Measurements from ENCODE around the gene GRIN2D.

Gene GRIN2D

DNA sequence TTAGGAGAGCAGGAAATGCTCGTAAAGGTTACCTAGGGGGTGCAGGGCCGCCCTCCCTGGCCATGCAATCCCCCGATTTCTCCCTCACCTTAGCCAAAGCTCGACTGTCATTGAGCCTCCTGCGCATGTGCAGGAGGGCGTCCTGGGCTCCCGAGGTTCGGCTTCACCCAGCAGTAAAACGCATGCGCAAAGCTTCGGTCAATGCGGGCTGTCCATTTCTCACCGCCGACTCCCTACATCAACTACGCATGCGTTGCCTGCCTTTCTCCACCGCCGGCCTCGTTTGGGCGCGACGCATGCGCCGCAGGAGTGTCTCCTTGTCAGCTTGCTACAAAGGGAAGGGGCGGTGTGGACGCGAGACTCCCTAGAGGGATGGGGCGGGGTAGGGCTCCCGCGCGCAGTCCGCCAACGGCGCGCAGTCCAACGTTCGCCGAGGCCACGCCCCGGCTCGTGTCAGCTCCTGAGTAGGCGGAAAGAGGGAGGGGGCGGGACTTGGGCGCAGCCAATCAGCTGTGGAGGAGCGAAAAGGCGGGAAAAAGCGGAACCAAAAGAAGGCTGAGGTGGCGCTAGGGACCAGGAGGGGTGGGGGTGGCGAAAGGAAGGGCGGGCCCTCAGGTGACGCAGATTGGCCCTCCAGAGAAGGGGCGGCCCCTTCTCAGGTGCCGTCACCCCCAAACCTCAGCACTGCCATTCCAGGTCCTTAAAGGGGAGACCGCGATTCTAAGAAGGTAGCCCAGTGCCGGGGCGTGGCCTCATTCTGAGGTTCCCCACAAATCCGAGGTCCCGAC is 29.5 kb upstream of the GRIN2D start, which contains the start of the genes SYNGR4 and TMEM143 (continued):
- 0 out of 2 replicates have a peak, but pooled peaks have one; percentile 44 for TF ChIP-seq ZNF561 (tag by site-specific recombination; IDR thresholded peaks at IDR 0.05; ENCODE audit: borderline replicate concordance)
- TF ChIP-seq EGR2 (tag by site-specific recombination; IDR thresholded peaks at IDR 0.05; ENCODE audit: low read depth) = peak; percentile 93
- TF ChIP-seq KLF9 (tag by site-specific recombination; IDR thresholded peaks at IDR 0.05; ENCODE audit: low read depth) = peak; percentile 86
- TF ChIP-seq ZNF10 (tag by site-specific recombination; IDR thresholded peaks at IDR 0.05) = peak; percentile 84
- no peak for TF ChIP-seq HOXC10 (CRISPR knock-in tag; IDR thresholded peaks at IDR 0.05)
- TF ChIP-seq ZBTB26 (tag by site-specific recombination; optimal IDR thresholded peaks at IDR 0.05) = peak; percentile 77
- no peak for TF ChIP-seq ZNF558 (tag by site-specific recombination; IDR thresholded peaks at IDR 0.05)
- TF ChIP-seq, protein P1, sequence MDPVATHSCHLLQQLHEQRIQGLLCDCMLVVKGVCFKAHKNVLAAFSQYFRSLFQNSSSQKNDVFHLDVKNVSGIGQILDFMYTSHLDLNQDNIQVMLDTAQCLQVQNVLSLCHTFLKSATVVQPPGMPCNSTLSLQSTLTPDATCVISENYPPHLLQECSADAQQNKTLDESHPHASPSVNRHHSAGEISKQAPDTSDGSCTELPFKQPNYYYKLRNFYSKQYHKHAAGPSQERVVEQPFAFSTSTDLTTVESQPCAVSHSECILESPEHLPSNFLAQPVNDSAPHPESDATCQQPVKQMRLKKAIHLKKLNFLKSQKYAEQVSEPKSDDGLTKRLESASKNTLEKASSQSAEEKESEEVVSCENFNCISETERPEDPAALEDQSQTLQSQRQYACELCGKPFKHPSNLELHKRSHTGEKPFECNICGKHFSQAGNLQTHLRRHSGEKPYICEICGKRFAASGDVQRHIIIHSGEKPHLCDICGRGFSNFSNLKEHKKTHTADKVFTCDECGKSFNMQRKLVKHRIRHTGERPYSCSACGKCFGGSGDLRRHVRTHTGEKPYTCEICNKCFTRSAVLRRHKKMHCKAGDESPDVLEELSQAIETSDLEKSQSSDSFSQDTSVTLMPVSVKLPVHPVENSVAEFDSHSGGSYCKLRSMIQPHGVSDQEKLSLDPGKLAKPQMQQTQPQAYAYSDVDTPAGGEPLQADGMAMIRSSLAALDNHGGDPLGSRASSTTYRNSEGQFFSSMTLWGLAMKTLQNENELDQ (tag by site-specific recombination; IDR thresholded peaks at IDR 0.05; ENCODE audit: low read depth) = no peak
- TF ChIP-seq ZNF404 (tag by site-specific recombination; IDR thresholded peaks at IDR 0.05) = no peak
- TF ChIP-seq GLIS2 (tag by site-specific recombination; IDR thresholded peaks at IDR 0.05) = no peak; the same call in 1 of the 2 replicates
- TF ChIP-seq ZNF660 (tag by site-specific recombination; IDR thresholded peaks at IDR 0.05) = peak; percentile 69; the same call in 1 of the 2 replicates
- TF ChIP-seq ZFP37 (tag by site-specific recombination; IDR thresholded peaks at IDR 0.05) = no peak
- TF ChIP-seq ZNF501 (tag by site-specific recombination; IDR thresholded peaks at IDR 0.05) = no peak; the same call in 1 of the 2 replicates
- TF ChIP-seq ZNF24 (tag by site-specific recombination; IDR thresholded peaks at IDR 0.05) = 0 out of 2 replicates have a peak, but pooled peaks have one; percentile 20
- no peak for TF ChIP-seq ZBTB20 (tag by site-specific recombination; IDR thresholded peaks at IDR 0.05)
- TF ChIP-seq GLIS1 (tag by site-specific recombination; IDR thresholded peaks at IDR 0.05) = peak; percentile 52
- TF ChIP-seq KLF10 (tag by site-specific recombination; IDR thresholded peaks at IDR 0.05) = peak; percentile 82
- peak; percentile 97 for TF ChIP-seq ZBTB10 (tag by site-specific recombination; IDR thresholded peaks at IDR 0.05)
- TF ChIP-seq ZNF530 (tag by site-specific recombination; IDR thresholded peaks at IDR 0.05; ENCODE audit: low read depth) = no peak
- TF ChIP-seq, protein P2, sequence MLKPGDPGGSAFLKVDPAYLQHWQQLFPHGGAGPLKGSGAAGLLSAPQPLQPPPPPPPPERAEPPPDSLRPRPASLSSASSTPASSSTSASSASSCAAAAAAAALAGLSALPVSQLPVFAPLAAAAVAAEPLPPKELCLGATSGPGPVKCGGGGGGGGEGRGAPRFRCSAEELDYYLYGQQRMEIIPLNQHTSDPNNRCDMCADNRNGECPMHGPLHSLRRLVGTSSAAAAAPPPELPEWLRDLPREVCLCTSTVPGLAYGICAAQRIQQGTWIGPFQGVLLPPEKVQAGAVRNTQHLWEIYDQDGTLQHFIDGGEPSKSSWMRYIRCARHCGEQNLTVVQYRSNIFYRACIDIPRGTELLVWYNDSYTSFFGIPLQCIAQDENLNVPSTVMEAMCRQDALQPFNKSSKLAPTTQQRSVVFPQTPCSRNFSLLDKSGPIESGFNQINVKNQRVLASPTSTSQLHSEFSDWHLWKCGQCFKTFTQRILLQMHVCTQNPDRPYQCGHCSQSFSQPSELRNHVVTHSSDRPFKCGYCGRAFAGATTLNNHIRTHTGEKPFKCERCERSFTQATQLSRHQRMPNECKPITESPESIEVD (tag by site-specific recombination; IDR thresholded peaks at IDR 0.05) = no peak
- no peak for TF ChIP-seq ZBTB11 (tag by site-specific recombination; conservative IDR thresholded peaks at IDR 0.05; ENCODE audit: low read depth)
- TF ChIP-seq, protein P3, sequence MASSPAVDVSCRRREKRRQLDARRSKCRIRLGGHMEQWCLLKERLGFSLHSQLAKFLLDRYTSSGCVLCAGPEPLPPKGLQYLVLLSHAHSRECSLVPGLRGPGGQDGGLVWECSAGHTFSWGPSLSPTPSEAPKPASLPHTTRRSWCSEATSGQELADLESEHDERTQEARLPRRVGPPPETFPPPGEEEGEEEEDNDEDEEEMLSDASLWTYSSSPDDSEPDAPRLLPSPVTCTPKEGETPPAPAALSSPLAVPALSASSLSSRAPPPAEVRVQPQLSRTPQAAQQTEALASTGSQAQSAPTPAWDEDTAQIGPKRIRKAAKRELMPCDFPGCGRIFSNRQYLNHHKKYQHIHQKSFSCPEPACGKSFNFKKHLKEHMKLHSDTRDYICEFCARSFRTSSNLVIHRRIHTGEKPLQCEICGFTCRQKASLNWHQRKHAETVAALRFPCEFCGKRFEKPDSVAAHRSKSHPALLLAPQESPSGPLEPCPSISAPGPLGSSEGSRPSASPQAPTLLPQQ (tag by site-specific recombination; IDR thresholded peaks at IDR 0.05) = peak; percentile 82
- peak; percentile 95 for TF ChIP-seq ZBTB48 (tag by site-specific recombination; IDR thresholded peaks at IDR 0.05)
- TF ChIP-seq KLF7 (tag by site-specific recombination; IDR thresholded peaks at IDR 0.05; ENCODE audit: borderline replicate concordance) = peak; percentile 29; the same call in 1 of the 2 replicates
- peak; percentile 35; the same call in 1 of the 2 replicates for TF ChIP-seq SP7 (tag by site-specific recombination; IDR thresholded peaks at IDR 0.05)
- no peak for TF ChIP-seq ZNF610 (tag by site-specific recombination; IDR thresholded peaks at IDR 0.05; ENCODE audit: borderline replicate concordance)
- no peak for TF ChIP-seq ZNF350 (tag by site-specific recombination; IDR thresholded peaks at IDR 0.05)
